Activated CD4-positive, alpha-beta T cell treated with anti-CD3 and anti-CD28 coated beads for 36 hours (primary cell): ENCODE data around the gene CEP350. TPM values are rescaled to one million over a fixed set of nuclear protein-coding genes. Genes with fewer than 3 reads are reported as not detected.
A peak's percentile ranks its signal among the peaks of the same experiment; 100 is the strongest.
"Not testable (repeated sequence)": the region's sequence is repeated elsewhere in the genome, so short reads cannot be mapped to it uniquely, and the experiment has no call there.

Experiments used
- ATAC-seq: fragments of 200-7000 bp; cut with Tn5 transposase; one replicate; pipeline ENCODE4 v1.10.0; 2021; ENCODE audit warnings: mild to moderate bottlenecking, moderate library complexity
- CTCF ChIA-PET: fragments of 350-600 bp; sonication (Branson Sonifier 250); formaldehyde crosslinking; loops from one replicate; lab custom pipeline; 2021; ENCODE audit warnings: antibody characterized with exemption; lab: Charles Lee
- POLR2A ChIA-PET: fragments of 350-600 bp; sonication (Branson Sonifier 250); formaldehyde crosslinking; loops from one replicate; lab custom pipeline; 2021; ENCODE audit warnings: antibody characterized with exemption, inconsistent platforms; lab: Charles Lee
- DNase-seq: peaks from one replicate; pipeline ENCODE4 v3.0.0-alpha.2; 2020
- H3K27ac Mint-ChIP-seq: one replicate; pipeline ENCODE4 v1.8.0; 2021; ENCODE audit warnings: mixed read lengths
- H3K27me3 Mint-ChIP-seq: one replicate; pipeline ENCODE4 v1.8.0; 2021; ENCODE audit warnings: mixed read lengths
- H3K36me3 Mint-ChIP-seq: one replicate; pipeline ENCODE4 v1.8.0; 2021; ENCODE audit warnings: low read depth, mixed read lengths
- H3K4me1 Mint-ChIP-seq: one replicate; pipeline ENCODE4 v1.8.0; 2021; ENCODE audit warnings: mixed read lengths
- H3K4me3 Mint-ChIP-seq: one replicate; pipeline ENCODE4 v1.8.0; 2021; ENCODE audit warnings: mild to moderate bottlenecking, moderate library complexity, mixed read lengths
- H3K9me3 Mint-ChIP-seq: one replicate; pipeline ENCODE4 v1.8.0; 2021; ENCODE audit warnings: low read depth, mixed read lengths
- intact Hi-C, 2 experiments: fragments of 100-400 bp; cut with DNase I in 1 of 2; cut with micrococcal nuclease in 1 of 2; formaldehyde crosslinking; loops; one replicate each; pipeline versions ENCODE4 v1.14.2 to v1.15.1; 2022 to 2024; cut with DNase I, micrococcal nuclease
- total RNA-seq, 2 experiments: library from RNA; stranded (reverse); gene quantifications; one replicate each; pipeline ENCODE4 v1.2.3, GENCODE V29; 2021

CEP350 gene
- total RNA-seq, 2 experiments from 2014 or later = 38.2 to 42.1 TPM

- Mint-ChIP-seq H3K4me3 (no peak overlapping the region), H3K27ac (no peak overlapping the region), H3K27me3 (no peaks in the 10 kb centered on the region), H3K36me3 (peaks cover 29% of the 10 kb centered on the region), H3K4me1 (peaks cover 17% of the 10 kb centered on the region), H3K9me3 (no peaks in the 10 kb centered on the region)
- CTCF ChIA-PET = no interaction called here
- intact Hi-C loops = no loop called here
- no peak for ATAC-seq
- DNase-seq = no peak
- POLR2A ChIA-PET = no interaction called here
These were observed 41.0 kb downstream of the CEP350 start for GRCh38 chr1:179995576-179995975.

GRCh38 chr1:179996099-179996498 lies 41.5 kb downstream of the CEP350 start:
- ChIA-PET CTCF (interaction anchor here (1.0 to 1.5 kb wide), 2 partner anchors 22 to 183 kb away, joined by 3 read pairs; no protein-coding TSS in a partner anchor), POLR2A (no interaction called here)
- no peak overlapping the region for H3K4me3 Mint-ChIP-seq
- peaks cover 29% of the 10 kb centered on the region for H3K36me3 Mint-ChIP-seq
- peak; percentile 58 for ATAC-seq
- DNase-seq = no peak
- H3K27me3 Mint-ChIP-seq = no peaks in the 10 kb centered on the region
- H3K27ac Mint-ChIP-seq = no peak overlapping the region
- peaks cover 15% of the 10 kb centered on the region for H3K4me1 Mint-ChIP-seq
- no peaks in the 10 kb centered on the region for H3K9me3 Mint-ChIP-seq
- intact Hi-C loops = no loop called here

- no peak for ATAC-seq
- H3K27me3 Mint-ChIP-seq = no peaks in the 10 kb centered on the region
- peaks cover 16% of the 10 kb centered on the region for H3K4me1 Mint-ChIP-seq
- no peaks in the 10 kb centered on the region for H3K9me3 Mint-ChIP-seq
- ChIA-PET POLR2A (no interaction called here), CTCF (no interaction called here)
- no peak for DNase-seq
- H3K27ac Mint-ChIP-seq = no peak overlapping the region
- intact Hi-C loops = no loop called here
- peaks cover 21% of the 10 kb centered on the region for H3K36me3 Mint-ChIP-seq
- no peak overlapping the region for H3K4me3 Mint-ChIP-seq
These were observed 46.0 kb downstream of the CEP350 start for GRCh38 chr1:180000575-180000974.

DNA sequence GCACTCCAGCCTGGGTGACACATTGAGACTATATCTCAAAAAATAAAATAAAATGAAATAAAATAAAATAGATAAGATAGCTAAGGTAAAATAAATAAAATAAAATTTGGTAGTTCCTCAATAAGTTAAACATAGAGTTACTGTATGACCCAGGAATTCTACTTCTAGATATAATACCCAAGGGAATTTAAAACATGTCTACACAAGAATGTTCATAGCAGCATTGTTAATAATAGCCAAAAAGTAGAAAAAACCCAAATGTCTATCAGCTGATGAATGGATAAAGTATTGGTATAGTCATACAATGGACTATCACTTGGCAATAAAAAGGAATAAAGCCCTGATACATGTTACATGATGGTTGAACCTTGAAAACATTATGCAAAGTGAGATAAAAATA lies 47.8 kb downstream of the CEP350 start:
- H3K27ac Mint-ChIP-seq = no peak overlapping the region
- CTCF ChIA-PET = interaction anchor here (0.6 to 1.4 kb wide), 2 partner anchors 16 to 709 kb away, joined by 3 read pairs; no protein-coding TSS in a partner anchor
- no peaks in the 10 kb centered on the region for H3K9me3 Mint-ChIP-seq
- no peaks in the 10 kb centered on the region for H3K27me3 Mint-ChIP-seq
- H3K4me1 Mint-ChIP-seq = peaks cover 5% of the 10 kb centered on the region
- peaks cover 24% of the 10 kb centered on the region for H3K36me3 Mint-ChIP-seq
- H3K4me3 Mint-ChIP-seq = no peak overlapping the region
- POLR2A ChIA-PET = no interaction called here
- intact Hi-C loops = no loop called here
- no peak for DNase-seq
- no peak for ATAC-seq

- peak; percentile 12 for ATAC-seq
- no peak for DNase-seq
- peaks cover 5% of the 10 kb centered on the region for H3K4me1 Mint-ChIP-seq
These were observed 48.6 kb downstream of the CEP350 start for GRCh38 chr1:180003026-180003695.

GRCh38 chr1:180006762-180007161 lies 52.2 kb downstream of the CEP350 start:
- H3K9me3 Mint-ChIP-seq, ATAC-seq, CTCF ChIA-PET, H3K4me3 Mint-ChIP-seq, H3K27me3 Mint-ChIP-seq, H3K4me1 Mint-ChIP-seq, H3K27ac Mint-ChIP-seq, DNase-seq, POLR2A ChIA-PET, intact Hi-C loops: not testable (repeated sequence)
- peaks cover 23% of the 10 kb centered on the region for H3K36me3 Mint-ChIP-seq

More at GRCh38 chr1:180003026-180003695, 48.6 kb downstream of the CEP350 start:
- CTCF ChIA-PET = interaction anchor here (1.4 kb wide), 1 partner anchor 17 kb away, joined by 3 read pairs; no protein-coding TSS in a partner anchor
- Mint-ChIP-seq H3K27me3 (no peaks in the 10 kb centered on the region), H3K27ac (peak overlapping the region; percentile 11), H3K36me3 (peaks cover 28% of the 10 kb centered on the region), H3K9me3 (no peaks in the 10 kb centered on the region), H3K4me3 (no peak overlapping the region)
- POLR2A ChIA-PET = no interaction called here
- intact Hi-C loops = no loop called here

DNA sequence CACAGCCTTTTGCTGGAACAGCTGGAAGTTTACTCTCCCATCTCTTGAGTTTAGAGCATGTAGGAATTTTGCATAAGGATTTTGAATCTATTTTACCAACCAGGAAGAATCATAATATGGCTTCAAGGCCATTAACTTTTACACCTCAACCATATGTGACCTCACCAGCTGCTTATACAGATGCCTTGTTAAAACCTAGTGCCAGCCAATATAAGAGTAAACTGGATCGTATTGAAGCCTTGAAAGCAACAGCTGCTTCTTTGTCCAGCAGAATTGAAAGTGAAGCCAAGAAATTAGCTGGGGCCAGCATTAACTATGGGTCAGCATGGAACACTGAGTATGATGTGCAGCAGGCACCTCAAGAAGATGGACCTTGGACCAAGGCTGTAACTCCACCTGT lies 65.4 kb downstream of the CEP350 start:
- no peak overlapping the region for H3K4me3 Mint-ChIP-seq
- no peak for DNase-seq
- H3K27ac Mint-ChIP-seq = no peak overlapping the region
- CTCF ChIA-PET = interaction anchor here (0.5 to 1.3 kb wide), 4 partner anchors 16 to 1091 kb away, joined by 3 to 6 read pairs (median 3); no protein-coding TSS in a partner anchor
- POLR2A ChIA-PET = no interaction called here
- ATAC-seq = no peak
- peaks cover 31% of the 10 kb centered on the region for H3K36me3 Mint-ChIP-seq
- no peaks in the 10 kb centered on the region for H3K4me1 Mint-ChIP-seq
- intact Hi-C loops = no loop called here
- no peaks in the 10 kb centered on the region for H3K9me3 Mint-ChIP-seq
- H3K27me3 Mint-ChIP-seq = no peaks in the 10 kb centered on the region

DNA sequence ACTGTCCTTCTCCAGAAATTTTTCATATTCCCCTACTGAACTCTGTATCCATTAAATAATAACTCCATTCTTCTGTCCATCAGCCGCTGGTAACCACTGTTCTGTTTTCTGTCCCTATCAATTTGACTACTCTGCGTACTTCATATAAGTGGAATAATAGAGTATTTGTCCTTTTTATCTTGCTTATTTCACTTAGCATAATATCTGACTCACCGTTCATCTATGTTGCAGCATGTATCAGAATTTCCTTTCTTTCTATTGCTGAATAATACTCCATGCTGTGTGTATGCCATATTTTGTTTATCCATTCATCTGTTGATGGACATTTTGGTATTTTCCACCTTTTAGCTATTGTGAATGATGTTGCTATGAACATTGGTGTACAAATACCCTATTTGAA lies 71.9 kb downstream of the CEP350 start:
- DNase-seq (no peak), ATAC-seq (no peak)
- ChIA-PET CTCF (no interaction called here), POLR2A (no interaction called here)
- Mint-ChIP-seq H3K36me3 (peaks cover 24% of the 10 kb centered on the region), H3K4me3 (no peak overlapping the region), H3K9me3 (no peaks in the 10 kb centered on the region), H3K4me1 (peaks cover 5% of the 10 kb centered on the region), H3K27me3 (no peaks in the 10 kb centered on the region), H3K27ac (no peak overlapping the region)
- intact Hi-C loops = no loop called here

DNA sequence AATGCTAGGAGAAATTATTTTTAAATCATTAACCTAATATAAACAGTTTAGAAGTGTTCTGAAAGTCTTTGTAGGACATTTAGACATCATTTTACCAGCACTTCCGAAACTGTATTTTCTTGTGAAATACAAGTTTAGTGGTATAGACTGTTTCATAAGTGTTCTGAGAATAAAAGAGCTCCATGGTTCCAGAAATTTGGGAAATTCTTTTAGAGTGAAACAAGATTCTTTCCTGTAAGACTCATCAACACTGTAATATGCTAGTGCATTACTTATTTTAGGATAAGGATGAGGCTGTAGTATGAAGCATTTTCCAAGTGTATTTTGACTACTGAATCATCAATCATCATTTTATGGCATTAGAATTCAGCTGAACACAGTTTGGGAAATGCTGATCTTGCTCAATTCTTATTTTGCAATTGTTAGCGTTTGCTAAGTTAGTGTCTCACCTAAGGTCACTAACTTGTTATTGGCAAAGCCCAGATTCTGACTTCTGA lies 73.4 kb downstream of the CEP350 start:
- ChIA-PET CTCF (interaction anchor here (0.9 kb wide), 1 partner anchor 10 kb away, joined by 3 read pairs; no protein-coding TSS in a partner anchor), POLR2A (no interaction called here)
- Mint-ChIP-seq H3K36me3 (peaks cover 21% of the 10 kb centered on the region), H3K4me3 (no peak overlapping the region), H3K27ac (no peak overlapping the region), H3K27me3 (no peaks in the 10 kb centered on the region), H3K4me1 (peaks cover 5% of the 10 kb centered on the region), H3K9me3 (no peaks in the 10 kb centered on the region)
- intact Hi-C loops = no loop called here
- DNase-seq (no peak), ATAC-seq (no peak)

- peaks cover 5% of the 10 kb centered on the region for H3K4me1 Mint-ChIP-seq
- ChIA-PET CTCF (no interaction called here), POLR2A (no interaction called here)
- DNase-seq (no peak), ATAC-seq (no peak)
- no peaks in the 10 kb centered on the region for H3K9me3 Mint-ChIP-seq
- intact Hi-C loops = no loop called here
- H3K27me3 Mint-ChIP-seq = no peaks in the 10 kb centered on the region
- no peak overlapping the region for H3K4me3 Mint-ChIP-seq
- peaks cover 22% of the 10 kb centered on the region for H3K36me3 Mint-ChIP-seq
- H3K27ac Mint-ChIP-seq = no peak overlapping the region
These were observed 74.3 kb downstream of the CEP350 start for GRCh38 chr1:180028864-180029263.

DNA sequence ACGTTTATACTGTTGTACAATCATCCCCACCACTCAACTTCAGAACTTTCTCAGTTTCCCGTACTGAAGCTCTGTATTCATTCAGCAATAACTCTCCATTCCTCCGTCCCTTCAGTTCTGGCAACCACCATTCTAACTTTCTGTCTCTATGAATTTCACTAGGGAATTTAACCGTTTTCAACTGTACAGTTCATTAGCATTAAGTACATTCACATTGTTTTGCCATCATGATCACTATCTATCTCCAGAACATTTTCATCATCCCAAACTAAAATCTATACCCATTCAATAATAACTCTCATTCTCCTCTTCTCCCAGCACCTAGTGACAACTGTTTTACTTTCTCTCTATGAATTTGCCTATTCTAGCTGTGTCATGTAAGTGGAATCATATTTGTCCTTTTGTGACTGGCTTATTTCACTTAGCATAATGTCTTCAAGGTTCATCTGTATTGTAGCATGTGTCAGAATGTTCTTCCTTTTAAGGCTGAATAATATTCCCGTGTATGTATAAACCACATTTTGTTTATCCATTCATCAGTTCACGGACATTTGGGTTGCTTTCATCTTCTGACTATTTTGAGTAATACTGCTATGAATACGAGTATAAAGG lies 75.0 kb downstream of the CEP350 start:
- Mint-ChIP-seq H3K27ac (no peak overlapping the region), H3K27me3 (no peaks in the 10 kb centered on the region), H3K4me1 (peaks cover 5% of the 10 kb centered on the region), H3K36me3 (peaks cover 29% of the 10 kb centered on the region), H3K4me3 (no peak overlapping the region), H3K9me3 (no peaks in the 10 kb centered on the region)
- POLR2A ChIA-PET = no interaction called here
- intact Hi-C loops = no loop called here
- CTCF ChIA-PET = interaction anchor here (0.5 kb wide), 1 partner anchor 11 kb away, joined by 4 read pairs; no protein-coding TSS in a partner anchor
- ATAC-seq (peak; percentile 49), DNase-seq (no peak)
